Putamen (tissue), 1 donor: Measurements from ENCODE around the gene TMEM121B.
"Not testable (repeated sequence)": the region's sequence is repeated elsewhere in the genome, so short reads cannot be mapped to it uniquely, and the experiment has no call there.

Experiments used
- DNase-seq: peaks from one replicate; pipeline ENCODE4 v3.0.0-alpha.2; 2016; ENCODE audit warnings: low spot score

TMEM121B gene

GRCh38 chr22:17121233-17122195 lies at the start of gene TMEM121B:
Gene TMEM121B, minus strand, starts transcription at chr22:17121360. Its CDS starts 233 bp downstream, at chr22:17121127.
- peak; percentile 74 for DNase-seq

DNA sequence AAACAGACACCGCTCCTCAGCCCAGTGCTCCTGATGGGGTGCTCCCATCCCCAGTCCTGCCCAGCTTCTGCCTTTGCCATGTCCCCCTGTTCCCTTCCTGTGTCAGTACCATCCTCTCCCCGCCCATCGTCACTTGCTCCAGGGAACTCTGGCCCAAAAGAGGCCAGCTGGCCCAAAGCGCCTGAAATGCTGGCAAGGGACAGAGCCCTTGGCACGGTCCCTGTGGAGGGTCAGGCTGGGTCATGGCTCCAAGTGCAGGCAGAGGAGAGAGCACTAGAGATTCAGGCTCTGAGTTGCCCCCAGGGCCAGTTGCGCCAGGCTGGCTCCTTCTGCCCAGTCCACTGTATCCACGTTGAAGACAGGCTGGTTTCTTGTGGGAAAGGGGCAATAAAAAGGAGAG lies 46.3 kb upstream of the TMEM121B start:
- DNase-seq: peak; percentile 55

DNA sequence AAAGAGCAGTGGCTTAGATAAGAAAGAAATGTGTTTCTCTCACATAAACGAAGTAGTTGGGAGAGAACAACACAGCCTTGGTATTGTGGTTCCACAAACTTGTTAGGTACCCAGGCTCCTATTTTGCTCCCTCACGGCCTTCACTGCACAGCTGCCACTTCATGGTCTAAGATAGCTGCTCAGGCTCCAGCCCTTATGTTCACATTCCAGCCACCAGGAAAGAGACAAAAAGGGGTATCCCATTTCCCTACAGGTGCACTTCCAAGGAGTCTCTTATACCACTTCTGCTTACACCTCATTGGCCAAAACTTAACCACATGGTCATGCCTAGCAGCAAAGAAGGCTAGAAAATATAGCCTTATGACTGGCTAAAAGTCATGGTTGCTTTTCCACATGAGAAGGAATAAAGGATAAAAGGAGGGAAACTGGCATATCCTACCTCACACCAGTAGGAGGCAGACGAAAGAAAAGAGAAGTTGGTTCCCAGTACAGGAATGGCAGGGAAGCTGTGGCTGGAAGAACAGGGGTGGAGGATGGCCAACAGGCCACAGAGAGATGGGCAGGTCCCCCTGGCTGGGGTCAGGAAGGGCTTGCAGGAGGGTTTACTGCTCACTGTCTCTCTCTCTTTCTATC lies 43.3 kb upstream of the TMEM121B start:
- DNase-seq: no peak

DNA sequence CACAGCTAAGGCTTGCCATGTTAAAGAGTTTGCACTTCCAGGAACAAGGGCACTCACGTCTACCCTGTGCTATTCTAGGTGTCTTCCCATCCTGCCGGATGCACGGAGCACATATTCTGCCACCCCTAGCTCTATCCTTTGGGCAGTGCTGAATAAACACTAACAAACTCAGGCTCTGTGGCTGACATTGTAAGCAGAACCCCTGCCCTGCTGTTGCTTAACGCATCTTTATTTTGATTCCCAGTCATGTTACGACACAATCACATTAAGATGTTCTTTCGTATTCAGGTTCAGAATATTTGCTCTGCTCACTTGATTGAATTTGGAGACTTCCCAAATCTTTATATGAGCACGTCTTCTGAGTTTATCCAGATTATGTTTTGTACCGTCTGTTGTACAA lies 41.6 kb upstream of the TMEM121B start:
- DNase-seq: no peak

GRCh38 chr22:17161991-17162390 lies 40.8 kb upstream of the TMEM121B start:
- no peak for DNase-seq

GRCh38 chr22:17159504-17159951 lies 38.4 kb upstream of the TMEM121B start:
- DNase-seq: peak; percentile 64

DNA sequence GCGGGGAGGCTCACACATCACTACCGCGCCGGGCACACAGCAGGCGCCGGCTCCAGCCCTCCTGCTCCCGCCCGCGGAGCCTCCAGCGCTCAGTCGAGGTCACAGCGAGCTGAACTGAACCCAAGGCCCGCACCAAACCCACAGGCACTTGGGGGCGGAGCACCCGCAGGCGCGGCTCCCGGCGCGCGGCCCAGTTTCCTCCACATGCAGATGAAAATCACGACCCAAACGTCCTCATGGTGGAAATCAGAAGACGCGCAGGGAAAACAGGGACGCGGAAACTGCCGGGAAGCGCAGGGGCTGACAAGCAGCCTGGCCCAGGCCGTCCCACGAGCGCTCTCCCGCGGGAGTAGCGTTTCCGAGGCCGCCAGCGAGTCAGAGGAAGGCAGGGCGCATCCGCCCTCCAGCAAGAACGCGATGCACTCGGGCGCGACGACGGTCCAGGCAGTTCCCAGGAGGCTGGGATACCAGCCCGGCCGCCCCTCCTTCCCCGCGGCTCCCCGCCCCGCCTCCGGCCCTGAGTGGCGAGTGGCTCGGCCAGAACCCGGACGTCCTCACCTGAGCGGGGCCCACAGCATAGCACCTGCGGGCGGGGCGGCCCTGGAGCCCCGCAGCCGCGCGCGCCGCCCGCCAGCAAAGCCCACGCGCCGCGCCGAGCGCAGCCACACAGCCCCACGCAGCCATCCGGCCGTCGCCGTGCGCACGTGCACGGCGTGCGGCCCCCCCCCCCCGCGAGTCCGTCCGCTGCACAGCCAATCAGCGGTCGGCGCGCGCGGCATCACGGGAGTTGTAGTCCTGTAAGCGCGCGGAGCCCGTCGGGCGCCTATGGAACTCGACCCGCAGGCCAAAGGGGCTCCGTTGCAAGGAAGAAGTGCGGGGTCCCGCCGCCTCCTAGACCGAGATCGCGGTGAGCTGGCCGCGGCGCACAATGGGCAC lies 37.7 kb upstream of the TMEM121B start, which contains the start of gene HDHD5:
Gene HDHD5 (minus strand): TSS at position 710 of the 936 bp plus-strand sequence. CDS start 26 bp downstream, at position 684.
- DNase-seq: peak; percentile 88

- no peak for DNase-seq
Measured at GRCh38 chr22:17158176-17158567, 37.0 kb upstream of the TMEM121B start.

DNA sequence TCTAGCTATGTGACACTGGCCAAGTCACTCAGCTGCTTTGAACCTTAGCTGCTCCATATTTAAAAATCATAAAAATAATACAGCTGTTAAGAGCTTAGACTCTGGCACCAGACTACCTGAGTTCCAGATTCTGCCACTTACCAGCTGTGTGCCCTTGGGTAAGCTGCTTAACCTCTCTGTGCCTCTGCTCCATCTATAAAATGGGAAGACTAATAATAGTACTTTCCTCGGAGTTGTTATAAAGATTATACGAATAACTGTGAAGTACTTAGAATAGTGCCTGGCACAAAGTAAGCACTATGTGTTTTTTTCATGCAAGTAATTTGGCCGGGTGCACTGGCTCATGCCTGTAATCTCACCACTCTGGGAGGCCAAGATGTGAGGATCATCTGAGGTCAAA lies 36.6 kb upstream of the TMEM121B start:
- no peak for DNase-seq

DNA sequence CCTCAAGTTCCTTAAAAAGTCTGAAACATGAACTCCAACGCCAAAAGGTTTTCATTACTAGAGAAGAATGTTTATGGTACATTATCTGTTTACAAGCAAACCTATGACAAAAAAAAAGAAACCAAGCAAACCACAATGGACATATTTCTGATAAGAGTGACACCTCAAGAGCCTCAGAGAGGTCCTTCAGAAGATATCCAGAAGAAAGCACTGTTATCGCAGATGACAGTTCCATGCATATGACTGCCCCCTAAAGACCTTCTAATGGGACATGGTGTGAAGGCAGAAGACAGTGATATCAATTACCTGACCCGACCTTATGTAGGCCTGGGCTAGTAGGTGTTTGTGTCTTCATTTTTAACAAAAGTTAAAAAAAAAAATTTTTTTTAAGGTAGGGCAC lies 34.8 kb upstream of the TMEM121B start:
- DNase-seq: no peak

GRCh38 chr22:17152971-17153370 lies 31.8 kb upstream of the TMEM121B start:
- DNase-seq: no peak

DNA sequence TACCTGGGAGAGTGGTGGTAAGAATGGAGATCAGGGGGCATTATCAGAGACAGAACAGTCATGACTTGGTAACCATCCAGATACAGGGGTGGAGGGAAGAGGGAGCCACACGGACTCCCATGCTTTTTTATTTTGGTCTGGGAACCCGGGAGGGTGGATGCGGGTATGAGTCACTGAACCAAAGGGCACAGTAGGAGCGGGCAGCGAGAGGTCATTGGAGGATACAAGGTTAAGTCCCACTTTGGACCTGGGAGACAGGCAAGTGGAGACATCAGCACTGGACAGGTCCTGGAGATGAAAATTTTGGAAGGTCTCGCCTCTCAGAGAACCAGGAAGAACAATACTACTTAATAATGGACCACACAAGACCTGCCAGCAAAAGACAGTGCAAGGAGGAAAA lies 31.2 kb upstream of the TMEM121B start:
- no peak for DNase-seq

- no peak for DNase-seq
Measured at GRCh38 chr22:17149076-17149815, 28.1 kb upstream of the TMEM121B start.

GRCh38 chr22:17147458-17147857 lies 26.3 kb upstream of the TMEM121B start:
- not testable (repeated sequence) for DNase-seq

GRCh38 chr22:17145021-17145680 lies 24.0 kb upstream of the TMEM121B start:
- DNase-seq: no peak

GRCh38 chr22:17143826-17144225 lies 22.7 kb upstream of the TMEM121B start:
- DNase-seq: no peak

GRCh38 chr22:17143101-17143500 lies 21.9 kb upstream of the TMEM121B start:
- DNase-seq: no peak

DNA sequence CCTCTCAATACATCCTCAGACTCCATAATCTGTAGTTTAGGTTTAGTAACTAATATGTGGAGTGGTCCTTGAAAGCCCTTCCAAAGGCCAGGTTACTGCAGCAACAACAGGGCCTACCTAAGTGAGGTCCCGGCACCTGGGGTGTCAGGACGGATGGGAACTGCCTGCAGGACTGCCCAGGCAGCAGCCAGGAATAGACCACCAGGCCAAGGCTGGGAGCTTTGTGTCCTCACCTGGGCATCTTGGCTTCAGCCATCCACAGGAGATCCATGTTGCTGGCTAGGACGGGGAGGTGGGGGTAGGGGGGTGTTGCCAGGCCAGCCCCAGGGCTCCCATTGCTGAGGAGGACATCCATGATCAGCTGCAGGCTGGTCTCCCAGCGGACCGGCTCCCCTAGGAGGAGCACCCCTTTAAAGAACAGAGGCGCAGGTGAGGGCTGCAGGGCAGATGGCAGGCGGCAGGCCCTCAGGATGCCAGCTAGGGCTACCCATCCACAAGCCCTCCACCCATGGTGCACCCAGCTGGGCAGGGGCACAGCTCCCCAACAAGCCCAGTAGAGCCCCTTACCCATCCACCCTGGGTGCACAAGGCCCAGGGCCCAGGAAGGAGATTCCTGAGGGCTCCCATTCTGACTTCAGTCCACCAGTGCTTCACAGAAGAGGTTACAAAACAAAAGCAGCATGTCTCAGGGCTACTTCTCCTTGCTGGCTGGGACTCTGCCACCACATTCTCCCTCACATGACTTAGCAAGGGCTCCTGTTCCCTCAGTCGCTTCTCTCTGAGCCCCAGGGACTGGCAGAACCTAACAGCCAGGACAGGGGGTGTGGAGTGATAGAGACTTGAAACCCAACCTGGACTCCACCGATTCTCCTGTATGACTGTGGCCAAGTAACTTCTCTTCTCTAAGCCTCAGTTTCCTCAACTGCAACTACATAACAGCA lies 19.9 kb upstream of the TMEM121B start:
- DNase-seq: no peak

DNA sequence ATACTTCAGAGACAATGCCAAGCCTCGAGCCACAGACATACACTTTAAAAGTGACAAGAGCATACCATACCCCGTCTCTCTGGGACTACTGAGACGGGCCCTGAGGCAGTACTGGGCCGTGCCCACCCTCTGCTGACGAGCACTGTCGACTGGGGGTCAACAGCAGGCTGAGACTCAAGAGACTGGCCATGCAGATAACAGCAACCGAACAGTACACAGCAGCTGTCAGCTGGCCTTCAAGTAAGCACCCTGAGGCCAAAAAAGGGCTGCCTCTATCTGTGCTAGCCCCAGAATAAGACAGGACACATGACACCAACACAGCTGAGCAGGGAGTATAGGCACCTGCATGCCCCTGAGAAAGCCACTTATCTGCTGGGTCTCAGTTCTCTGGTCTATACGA lies 18.9 kb upstream of the TMEM121B start:
- DNase-seq: no peak
